ENCODE data around the gene KTI12.
A peak's percentile ranks its signal among the peaks of the same experiment; 100 is the strongest.
"Not testable (repeated sequence)": the region's sequence is repeated elsewhere in the genome, so short reads cannot be mapped to it uniquely, and the experiment has no call there.

The KTI12 gene

GRCh38 chr1:52007215-52008002 lies 26.2 kb downstream of the KTI12 start:
- no peaks in the 10 kb centered on the region for H3K4me1 ChIP-seq
- no peaks in the 10 kb centered on the region for H3K36me3 ChIP-seq
- no peak for DNase-seq
- H3K27me3 ChIP-seq: no peaks in the 10 kb centered on the region
- H3K9me3 ChIP-seq: no peaks in the 10 kb centered on the region
- H3K4me3 ChIP-seq (ENCODE audit: low read depth, low read length): no peak overlapping the region
- TF ChIP-seq CTCF (IDR thresholded peaks at IDR 0.05; ENCODE audit: low read depth, low read length): no peak

GRCh38 chr1:52006081-52006553 lies 27.5 kb downstream of the KTI12 start:
- DNase-seq; H3K4me3 ChIP-seq (ENCODE audit: low read depth, low read length); H3K4me1 ChIP-seq; H3K9me3 ChIP-seq; H3K36me3 ChIP-seq; H3K27me3 ChIP-seq: not testable (repeated sequence)

- not testable (repeated sequence) for H3K36me3 ChIP-seq, H3K9me3 ChIP-seq, H3K27me3 ChIP-seq
Observed at GRCh38 chr1:52005548-52005947, 28.1 kb downstream of the KTI12 start.

GRCh38 chr1:52003877-52004276 lies 29.7 kb downstream of the KTI12 start:
- H3K4me1 ChIP-seq: no peaks in the 10 kb centered on the region
- H3K4me3 ChIP-seq (ENCODE audit: low read depth, low read length): no peak overlapping the region
- DNase-seq: no peak
- H3K9me3 ChIP-seq: no peaks in the 10 kb centered on the region
- no peaks in the 10 kb centered on the region for H3K36me3 ChIP-seq
- H3K27me3 ChIP-seq: no peaks in the 10 kb centered on the region
- TF ChIP-seq CTCF (IDR thresholded peaks at IDR 0.05; ENCODE audit: low read depth, low read length): no peak

More at GRCh38 chr1:52005548-52005947, 28.1 kb downstream of the KTI12 start:
- not testable (repeated sequence) for H3K4me1 ChIP-seq; DNase-seq; H3K4me3 ChIP-seq (ENCODE audit: low read depth, low read length)

- TF ChIP-seq CTCF (IDR thresholded peaks at IDR 0.05; ENCODE audit: low read depth, low read length): peak; percentile 80
- DNase-seq: peak; percentile 66
- H3K27me3 ChIP-seq: no peaks in the 10 kb centered on the region
- no peak overlapping the region for H3K4me3 ChIP-seq (ENCODE audit: low read depth, low read length)
- no peaks in the 10 kb centered on the region for H3K36me3 ChIP-seq
- H3K9me3 ChIP-seq: no peaks in the 10 kb centered on the region
- H3K4me1 ChIP-seq: no peaks in the 10 kb centered on the region
Observed at GRCh38 chr1:52002038-52002917, 31.3 kb downstream of the KTI12 start.

GRCh38 chr1:51998701-51999100 lies 34.9 kb downstream of the KTI12 start:
- Histone ChIP-seq H3K27me3 (no peaks in the 10 kb centered on the region), H3K4me1 (no peaks in the 10 kb centered on the region), H3K36me3 (no peaks in the 10 kb centered on the region), H3K9me3 (no peaks in the 10 kb centered on the region), H3K4me3 (ENCODE audit: low read depth, low read length) (no peak overlapping the region)
- no peak for TF ChIP-seq CTCF (IDR thresholded peaks at IDR 0.05; ENCODE audit: low read depth, low read length)
- DNase-seq: no peak

GRCh38 chr1:51997974-51998382 lies 35.6 kb downstream of the KTI12 start:
- TF ChIP-seq CTCF (IDR thresholded peaks at IDR 0.05; ENCODE audit: low read depth, low read length): no peak
- Histone ChIP-seq H3K27me3 (no peaks in the 10 kb centered on the region), H3K4me3 (ENCODE audit: low read depth, low read length) (no peak overlapping the region), H3K9me3 (no peaks in the 10 kb centered on the region), H3K4me1 (no peaks in the 10 kb centered on the region), H3K36me3 (no peaks in the 10 kb centered on the region)
- DNase-seq: peak; percentile 14
